Measurements from ENCODE around the gene NHERF2.
A peak's percentile ranks its signal among the peaks of the same experiment; 100 is the strongest.
"Not testable (repeated sequence)": the region's sequence is repeated elsewhere in the genome, so short reads cannot be mapped to it uniquely, and the experiment has no call there.

Gene NHERF2

GRCh38 chr16:2008009-2008526 is 18.6 kb upstream of the NHERF2 start:
- peak overlapping the region; percentile 96 for H3K4me3 Mint-ChIP-seq
- ATAC-seq = no peak
- H3K27me3 Mint-ChIP-seq = no peaks in the 10 kb centered on the region
- peaks cover 22% of the 10 kb centered on the region for H3K36me3 Mint-ChIP-seq (ENCODE audit: low read depth)
- H3K4me1 Mint-ChIP-seq = peaks cover 47% of the 10 kb centered on the region
- H3K27ac Mint-ChIP-seq = peak overlapping the region; percentile 82
- DNase-seq = peak; percentile 54
- H3K9me3 Mint-ChIP-seq = no peaks in the 10 kb centered on the region

- DNase-seq (peak; percentile 65), ATAC-seq (no peak)
- Mint-ChIP-seq H3K9me3 (no peaks in the 10 kb centered on the region), H3K27me3 (no peaks in the 10 kb centered on the region), H3K4me1 (peaks cover 47% of the 10 kb centered on the region), H3K36me3 (ENCODE audit: low read depth) (peaks cover 22% of the 10 kb centered on the region), H3K27ac (peak overlapping the region; percentile 82), H3K4me3 (peak overlapping the region; percentile 96)
These were observed 18.0 kb upstream of the NHERF2 start for GRCh38 chr16:2008631-2009163.

- DNase-seq (no peak), ATAC-seq (peak; percentile 12)
- H3K4me3 Mint-ChIP-seq = peak overlapping the region; percentile 96
- H3K36me3 Mint-ChIP-seq (ENCODE audit: low read depth) = peaks cover 22% of the 10 kb centered on the region
- no peaks in the 10 kb centered on the region for H3K27me3 Mint-ChIP-seq
- no peaks in the 10 kb centered on the region for H3K9me3 Mint-ChIP-seq
- H3K4me1 Mint-ChIP-seq = peaks cover 47% of the 10 kb centered on the region
- peak overlapping the region; percentile 82 for H3K27ac Mint-ChIP-seq
These were observed 17.5 kb upstream of the NHERF2 start for GRCh38 chr16:2009164-2009711.

- Mint-ChIP-seq H3K36me3 (ENCODE audit: low read depth) (peaks cover 22% of the 10 kb centered on the region), H3K27me3 (no peaks in the 10 kb centered on the region), H3K4me1 (peaks cover 42% of the 10 kb centered on the region), H3K27ac (peak within 1 kb of the TSS; percentile 97), H3K9me3 (no peaks in the 10 kb centered on the region), H3K4me3 (peak within 1 kb of the TSS; percentile 96)
- peak; percentile 93 for ATAC-seq
- peak; percentile 86 for DNase-seq
These were observed 16.8 kb upstream of the NHERF2 start, which contains the start of gene ZNF598 for GRCh38 chr16:2009791-2010510. ZNF598 (minus strand) TSS chr16:2009821.

GRCh38 chr16:2011726-2012125 is 15.0 kb upstream of the NHERF2 start:
- not testable (repeated sequence) for H3K27me3 Mint-ChIP-seq

GRCh38 chr16:2013527-2013926 is 13.2 kb upstream of the NHERF2 start:
- H3K27me3 Mint-ChIP-seq = peaks cover 2% of the 10 kb centered on the region
- H3K9me3 Mint-ChIP-seq = no peaks in the 10 kb centered on the region
- no peak for ATAC-seq
- peaks cover 12% of the 10 kb centered on the region for H3K4me1 Mint-ChIP-seq
- peaks cover 8% of the 10 kb centered on the region for H3K36me3 Mint-ChIP-seq (ENCODE audit: low read depth)
- no peak for DNase-seq
- no peak overlapping the region for H3K4me3 Mint-ChIP-seq
- H3K27ac Mint-ChIP-seq = no peak overlapping the region

More at GRCh38 chr16:2011726-2012125, 15.0 kb upstream of the NHERF2 start:
- H3K9me3 Mint-ChIP-seq, H3K27ac Mint-ChIP-seq, DNase-seq, ATAC-seq: not testable (repeated sequence)
- Mint-ChIP-seq H3K4me3 (peak overlapping the region; percentile 29), H3K4me1 (peaks cover 29% of the 10 kb centered on the region), H3K36me3 (ENCODE audit: low read depth) (peaks cover 19% of the 10 kb centered on the region)

GRCh38 chr16:2015117-2015946 is 11.4 kb upstream of the NHERF2 start:
- Mint-ChIP-seq H3K27ac (no peak overlapping the region), H3K9me3 (no peaks in the 10 kb centered on the region), H3K4me3 (no peak overlapping the region), H3K36me3 (ENCODE audit: low read depth) (peaks cover under 1% of the 10 kb centered on the region), H3K27me3 (peaks cover 10% of the 10 kb centered on the region), H3K4me1 (peaks cover 6% of the 10 kb centered on the region)
- DNase-seq = no peak
- no peak for ATAC-seq

GRCh38 chr16:2015947-2016208 is 10.8 kb upstream of the NHERF2 start:
- Mint-ChIP-seq H3K4me1 (peaks cover 7% of the 10 kb centered on the region), H3K27me3 (peaks cover 14% of the 10 kb centered on the region), H3K9me3 (no peaks in the 10 kb centered on the region), H3K4me3 (no peak overlapping the region), H3K27ac (no peak overlapping the region), H3K36me3 (ENCODE audit: low read depth) (no peaks in the 10 kb centered on the region)
- ATAC-seq (no peak), DNase-seq (no peak)

- peaks cover 20% of the 10 kb centered on the region for H3K27me3 Mint-ChIP-seq
- no peaks in the 10 kb centered on the region for H3K36me3 Mint-ChIP-seq (ENCODE audit: low read depth)
- H3K9me3 Mint-ChIP-seq = no peaks in the 10 kb centered on the region
- DNase-seq = no peak
- ATAC-seq = no peak
- H3K4me3 Mint-ChIP-seq = no peak overlapping the region
- no peak overlapping the region for H3K27ac Mint-ChIP-seq
- peaks cover 7% of the 10 kb centered on the region for H3K4me1 Mint-ChIP-seq
These were observed 10.2 kb upstream of the NHERF2 start for GRCh38 chr16:2016407-2016922.

GRCh38 chr16:2019518-2019920 is 7.2 kb upstream of the NHERF2 start, which contains the start of gene NPW:
NPW (plus strand) TSS chr16:2019785.
- peaks cover 19% of the 10 kb centered on the region for H3K4me1 Mint-ChIP-seq
- DNase-seq = peak; percentile 54
- H3K9me3 Mint-ChIP-seq = no peaks in the 10 kb centered on the region
- peaks cover 32% of the 10 kb centered on the region for H3K27me3 Mint-ChIP-seq
- H3K36me3 Mint-ChIP-seq (ENCODE audit: low read depth) = no peaks in the 10 kb centered on the region
- H3K4me3 Mint-ChIP-seq = peak within 1 kb of the TSS; percentile 70
- peak; percentile 39 for ATAC-seq
- H3K27ac Mint-ChIP-seq = no peak within 1 kb of the TSS

- peaks cover 19% of the 10 kb centered on the region for H3K4me1 Mint-ChIP-seq
- no peaks in the 10 kb centered on the region for H3K9me3 Mint-ChIP-seq
- H3K27ac Mint-ChIP-seq = no peak overlapping the region
- peak; percentile 38 for DNase-seq
- H3K27me3 Mint-ChIP-seq = peaks cover 32% of the 10 kb centered on the region
- H3K4me3 Mint-ChIP-seq = peak overlapping the region; percentile 70
- no peak for ATAC-seq
- H3K36me3 Mint-ChIP-seq (ENCODE audit: low read depth) = no peaks in the 10 kb centered on the region
These were observed 6.5 kb upstream of the NHERF2 start for GRCh38 chr16:2019921-2020831.

GRCh38 chr16:2022723-2023091 is 4.0 kb upstream of the NHERF2 start:
- no peak for DNase-seq
- peaks cover 26% of the 10 kb centered on the region for H3K4me1 Mint-ChIP-seq
- H3K27me3 Mint-ChIP-seq = peaks cover 42% of the 10 kb centered on the region
- no peaks in the 10 kb centered on the region for H3K9me3 Mint-ChIP-seq
- ATAC-seq = peak; percentile 26
- no peak overlapping the region for H3K27ac Mint-ChIP-seq
- peak overlapping the region; percentile 67 for H3K4me3 Mint-ChIP-seq
- H3K36me3 Mint-ChIP-seq (ENCODE audit: low read depth) = no peaks in the 10 kb centered on the region

- Mint-ChIP-seq H3K4me3 (peak overlapping the region; percentile 67), H3K4me1 (peaks cover 26% of the 10 kb centered on the region), H3K27me3 (peaks cover 39% of the 10 kb centered on the region), H3K27ac (no peak overlapping the region), H3K9me3 (no peaks in the 10 kb centered on the region), H3K36me3 (ENCODE audit: low read depth) (no peaks in the 10 kb centered on the region)
- DNase-seq = peak; percentile 98
- peak; percentile 74 for ATAC-seq
These were observed 3.3 kb upstream of the NHERF2 start for GRCh38 chr16:2023092-2024031.

Data from activated naive CD8-positive, alpha-beta T cell treated with anti-CD3 and anti-CD28 coated beads, Interleukin-2, amount 50 U/mL, for 24 hours (primary cell).